ENCODE data around the gene MEAK7. TPM values are rescaled to one million over a fixed set of nuclear protein-coding genes. Genes with fewer than 3 reads are reported as not detected.
"Not testable (repeated sequence)": the region's sequence is repeated elsewhere in the genome, so short reads cannot be mapped to it uniquely, and the experiment has no call there.

Gene MEAK7
- total RNA-seq, 1 donor from 2014 or later: 12.8 TPM

- no peak for DNase-seq
Observed at GRCh38 chr16:84532855-84533486, 28.5 kb upstream of the MEAK7 start.

- no peak for DNase-seq
Observed at GRCh38 chr16:84532291-84532724, 27.8 kb upstream of the MEAK7 start.

GRCh38 chr16:84531671-84532111, 27.2 kb upstream of the MEAK7 start:
- DNase-seq: no peak

DNA sequence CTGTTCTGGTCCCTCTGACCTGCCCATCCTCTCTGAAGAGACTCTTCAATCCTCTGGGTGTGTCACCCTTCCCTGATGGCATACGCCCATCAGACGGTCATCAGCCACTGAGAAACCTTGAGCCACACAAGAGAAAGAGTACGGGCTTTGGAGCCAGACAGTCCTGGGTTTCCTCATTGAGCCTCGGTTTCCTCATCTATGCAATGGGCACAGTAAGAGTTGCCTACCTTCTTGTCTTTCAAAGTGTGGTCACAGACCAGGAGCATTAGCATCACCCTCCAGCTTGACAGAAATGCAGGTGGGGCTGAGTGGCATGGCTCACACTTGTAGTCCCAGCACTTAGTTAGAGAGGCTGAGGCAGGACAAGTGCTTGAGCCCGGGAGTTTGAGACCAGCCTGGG, 26.1 kb upstream of the MEAK7 start:
- no peak for DNase-seq

GRCh38 chr16:84529607-84530006, 25.1 kb upstream of the MEAK7 start:
- no peak for DNase-seq

DNA sequence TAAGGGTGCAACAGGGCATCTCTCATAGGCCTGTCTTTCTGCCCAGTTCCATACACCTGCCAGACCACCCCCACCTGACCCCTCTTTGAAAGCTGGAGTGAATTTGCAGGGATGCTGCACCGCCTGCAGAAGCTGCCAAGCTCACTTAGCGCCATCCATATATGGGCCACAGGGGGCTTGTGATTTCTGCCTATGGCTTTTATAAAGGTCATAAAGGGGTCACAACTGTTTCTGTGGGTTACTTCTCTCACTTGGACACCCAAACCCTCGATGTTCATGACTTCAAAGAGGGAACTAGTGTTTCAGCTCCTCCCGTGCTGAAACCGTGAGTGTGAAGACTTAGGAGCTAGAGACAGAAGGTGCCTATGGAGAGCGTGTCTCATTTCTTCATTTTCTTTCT, 23.9 kb upstream of the MEAK7 start:
- DNase-seq: no peak

- DNase-seq: no peak
Observed at GRCh38 chr16:84527532-84528269, 23.2 kb upstream of the MEAK7 start.

DNA sequence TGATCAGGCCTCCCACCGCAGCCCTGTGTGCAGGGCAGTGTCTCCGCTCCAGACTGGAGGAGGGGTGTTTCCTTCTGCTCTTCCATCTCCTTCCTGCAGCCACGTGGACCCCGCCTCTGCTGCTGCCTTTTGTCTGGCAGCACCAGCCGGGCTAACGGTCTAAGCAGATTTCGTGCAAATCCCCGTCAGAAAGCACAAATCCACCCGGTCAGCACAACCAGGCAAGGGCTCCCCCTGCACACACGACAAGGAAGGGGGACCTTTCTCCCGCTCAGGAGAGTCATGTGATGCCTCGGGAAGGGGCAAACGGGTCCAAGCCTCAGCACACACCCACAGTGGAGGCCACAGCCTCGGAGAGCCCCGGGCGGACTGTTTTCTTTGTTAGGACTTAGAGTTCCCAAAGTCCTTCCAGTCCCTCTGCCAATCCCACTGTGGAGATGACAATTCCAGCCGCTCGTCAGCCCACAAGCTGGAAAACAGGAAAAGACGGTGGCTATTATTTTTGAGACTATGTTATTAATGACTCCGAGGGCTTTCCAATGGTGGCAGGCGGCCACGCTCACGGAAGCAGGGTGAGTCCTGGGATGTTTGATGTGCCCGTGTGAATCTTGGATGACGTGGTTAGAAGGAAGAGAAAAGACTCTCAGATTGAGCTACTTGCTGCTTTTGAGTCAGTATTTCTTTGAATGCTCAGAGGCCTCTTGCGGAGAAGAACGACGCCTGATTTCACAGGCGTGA, 22.5 kb upstream of the MEAK7 start:
- no peak for DNase-seq

GRCh38 chr16:84524941-84525581, 20.6 kb upstream of the MEAK7 start:
- DNase-seq: not testable (repeated sequence)

DNA sequence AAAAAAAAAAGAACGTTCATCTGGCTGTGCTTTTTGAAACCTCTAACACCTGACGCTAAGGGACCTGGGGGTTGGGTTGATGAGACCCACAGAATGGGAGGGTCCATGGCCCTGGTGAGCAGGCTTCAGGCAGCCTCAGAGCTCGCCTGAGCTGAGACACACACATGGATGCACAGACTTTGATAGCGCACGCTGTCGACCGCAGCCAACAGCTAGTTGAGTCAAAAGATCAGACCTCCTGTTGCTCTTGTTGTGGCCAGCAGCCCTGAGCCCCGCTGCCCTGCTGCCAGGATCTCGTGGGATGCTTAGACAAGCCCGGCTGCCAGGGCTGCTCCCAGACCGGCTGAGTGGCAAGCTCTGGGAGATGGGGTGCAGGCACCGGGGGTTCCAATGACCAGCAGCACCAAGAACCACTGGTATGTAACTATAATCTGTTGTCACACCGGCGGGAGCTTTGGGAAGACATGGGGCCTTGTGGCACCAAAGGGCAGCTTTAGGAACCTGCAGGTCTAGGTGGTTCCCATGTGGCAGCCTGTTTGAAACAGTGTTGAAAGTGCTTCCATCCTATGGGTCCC, 20.0 kb upstream of the MEAK7 start:
- no peak for DNase-seq

DNA sequence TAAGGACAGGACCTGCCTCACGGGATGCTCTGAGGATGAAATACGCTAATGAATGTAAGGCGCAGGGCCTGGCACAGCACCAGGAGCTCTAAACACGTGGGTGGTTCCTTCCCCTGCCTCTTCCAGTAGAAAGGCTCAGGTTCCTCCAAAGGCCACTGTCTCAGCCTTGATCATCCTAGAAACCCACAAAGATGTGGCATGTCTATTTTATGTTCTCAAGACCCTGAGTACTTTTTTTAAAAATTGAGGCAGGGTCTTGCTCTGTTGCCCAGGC, 17.0 kb upstream of the MEAK7 start:
- DNase-seq: no peak

DNA sequence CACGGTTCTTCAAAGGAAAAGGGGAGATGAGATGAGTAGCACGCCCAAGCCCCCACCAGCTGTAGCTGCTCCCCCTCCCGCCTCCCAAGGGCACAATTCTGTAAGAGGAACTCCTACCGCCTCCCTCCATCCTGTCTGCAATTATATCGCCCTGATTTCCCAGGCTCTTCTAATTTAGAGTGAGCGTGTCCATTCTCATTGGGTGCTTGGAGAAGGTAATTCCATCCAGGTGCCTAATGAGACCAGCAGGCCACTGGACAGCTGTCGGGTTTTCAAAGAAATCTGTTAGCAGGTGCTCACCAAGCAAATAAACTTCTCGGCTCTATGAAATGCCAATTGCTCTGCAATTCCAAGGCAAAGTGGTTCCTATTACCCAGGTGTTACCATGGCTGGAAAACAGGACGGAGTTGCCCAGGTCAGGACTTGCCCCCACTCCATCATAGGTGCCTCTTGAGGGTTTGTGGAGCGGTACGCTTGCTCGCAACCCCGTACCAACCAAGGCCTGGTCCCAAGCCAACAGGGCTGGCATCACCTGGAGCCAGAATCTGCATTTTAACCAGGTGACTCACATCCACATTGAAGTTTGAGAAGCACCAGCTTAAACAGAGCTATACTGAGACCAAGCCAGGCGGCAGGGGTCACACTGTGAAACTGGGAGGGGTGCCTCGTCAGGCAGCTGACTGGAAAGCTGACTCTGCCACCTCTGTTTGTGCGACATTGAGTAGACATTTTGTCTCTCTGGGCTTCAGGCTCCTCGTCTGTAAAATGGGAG, 16.5 kb upstream of the MEAK7 start:
- DNase-seq: no peak

- no peak for DNase-seq
Observed at GRCh38 chr16:84519855-84520254, 15.4 kb upstream of the MEAK7 start.

DNA sequence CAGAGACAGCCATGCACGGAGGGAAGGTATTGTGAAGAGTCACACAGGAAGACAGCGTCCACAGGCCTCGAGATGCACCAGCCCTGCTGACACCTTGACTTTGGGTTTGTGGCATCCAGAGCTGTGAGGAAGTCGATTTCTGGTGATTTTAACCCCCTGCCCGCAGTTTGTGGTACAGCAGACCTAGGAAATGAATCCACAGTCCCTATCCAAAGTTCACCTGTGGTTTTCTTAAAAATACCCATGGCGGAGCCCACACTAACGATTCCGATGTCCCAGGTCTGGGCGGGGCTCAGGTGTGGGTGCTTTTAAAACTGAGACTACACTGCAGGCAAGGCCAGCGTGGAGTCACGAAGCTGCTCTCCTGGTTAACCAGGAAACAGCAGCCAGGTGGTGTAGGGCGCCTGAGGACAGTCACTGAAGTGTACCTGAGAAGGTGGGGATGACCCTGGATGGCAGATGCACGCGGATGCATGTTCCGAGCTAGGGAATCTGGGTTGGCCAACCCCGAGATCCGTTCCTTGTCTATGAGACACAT, 14.4 kb upstream of the MEAK7 start:
- no peak for DNase-seq

GRCh38 chr16:84518220-84518619, 13.8 kb upstream of the MEAK7 start:
- not testable (repeated sequence) for DNase-seq

GRCh38 chr16:84517366-84517765, 12.9 kb upstream of the MEAK7 start:
- DNase-seq: no peak

DNA sequence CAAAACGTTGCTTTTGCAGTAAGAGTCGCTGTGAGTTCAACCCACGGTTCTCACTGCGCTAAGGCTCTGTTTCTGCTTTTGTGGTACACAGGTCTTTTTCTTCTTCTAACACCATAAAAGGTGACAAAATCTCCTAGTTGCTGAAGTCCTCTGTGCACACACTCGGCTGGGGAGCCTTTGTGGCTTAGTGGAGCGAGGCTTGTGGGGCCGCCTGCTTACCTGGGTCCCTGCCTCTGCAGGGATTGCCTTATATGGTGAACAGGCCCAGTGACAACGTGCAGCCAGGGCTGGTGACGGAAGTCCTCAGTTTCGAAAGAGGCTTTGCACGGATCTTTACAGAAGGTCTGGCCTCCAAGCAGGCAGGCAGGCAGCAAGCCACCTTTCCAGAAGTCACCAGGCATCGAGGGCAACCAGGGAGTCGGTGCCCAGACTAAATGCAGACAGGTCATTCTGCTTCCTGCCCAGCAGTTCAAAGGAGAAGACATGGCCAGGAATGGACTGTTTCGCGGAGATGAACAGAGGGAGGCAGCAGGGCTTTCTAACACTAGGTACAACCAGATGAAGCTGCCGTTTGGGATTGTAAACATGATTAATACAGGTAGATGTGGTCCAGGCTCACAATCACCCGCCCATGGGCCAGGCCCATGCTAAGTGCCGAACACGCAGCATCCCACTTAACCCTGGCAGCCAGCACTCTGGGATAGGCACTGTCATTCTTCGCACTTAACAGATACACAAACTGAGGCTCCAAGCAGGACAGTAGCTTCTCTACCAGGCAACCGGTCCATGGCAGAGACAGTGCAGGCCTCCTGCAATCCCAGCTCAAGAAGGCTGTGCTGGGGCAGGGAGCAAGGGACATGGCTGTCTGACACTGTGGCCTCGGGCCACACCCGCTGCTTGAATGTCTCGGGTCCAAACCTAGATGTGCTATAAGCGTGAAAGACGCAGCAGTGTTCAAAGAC, 10.7 kb upstream of the MEAK7 start:
- no peak for DNase-seq

- DNase-seq: no peak
Observed at GRCh38 chr16:84514295-84514873, 9.9 kb upstream of the MEAK7 start.

GRCh38 chr16:84513666-84514065, 9.2 kb upstream of the MEAK7 start:
- no peak for DNase-seq

DNA sequence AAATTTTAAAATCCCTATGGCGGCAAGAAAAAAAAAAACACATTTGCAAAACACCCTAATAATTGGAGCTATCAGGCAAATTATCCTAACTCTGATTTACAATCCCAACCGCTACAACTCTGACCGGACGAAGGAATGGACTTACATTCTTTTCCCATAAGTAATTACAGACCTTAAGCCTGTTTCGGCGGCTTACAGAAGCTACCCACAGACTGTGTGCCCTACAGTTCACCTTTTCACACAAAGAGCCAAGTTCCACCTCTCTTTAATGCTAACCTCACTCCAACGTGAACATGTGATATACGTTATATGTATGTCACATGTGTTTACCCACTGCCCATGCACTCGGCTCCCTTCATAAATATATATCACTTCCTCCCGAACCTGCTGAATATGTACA, 8.7 kb upstream of the MEAK7 start:
- DNase-seq: no peak
